ENCODE results near the gene ADAMTS9. TPM values are rescaled to one million over a fixed set of nuclear protein-coding genes. Genes with fewer than 3 reads are reported as not detected.

The ADAMTS9 gene
- total and polyA plus RNA-seq, 4 donors = 21.8 to 74.5 (median 45.7) TPM

GRCh38 chr3:64475037-64475436 is 212.8 kb downstream of the ADAMTS9 start:
- DNase-seq (ENCODE audit: low read depth in 4 of 6, low spot score in 6 of 6) = no peak
- Histone ChIP-seq H3K27me3 (ENCODE audit: control insufficient read depth, insufficient read depth, low read length) (no peaks in the 10 kb centered on the region), H3K4me1 (ENCODE audit: control insufficient read depth, insufficient read depth, low read length) (no peaks in the 10 kb centered on the region), H3K4me3 (ENCODE audit: low read depth, low read length) (no peak overlapping the region), H3K9me3 (ENCODE audit: control insufficient read depth, insufficient read depth, low read length) (no peaks in the 10 kb centered on the region), H3K27ac (ENCODE audit: low read depth, low read length) (no peak overlapping the region), H3K36me3 (ENCODE audit: control insufficient read depth, insufficient read depth, low read length) (no peaks in the 10 kb centered on the region)
- no CpG with 5 or more reads among the region's 1 CpG for WGBS (ENCODE audit: insufficient coverage)

DNA sequence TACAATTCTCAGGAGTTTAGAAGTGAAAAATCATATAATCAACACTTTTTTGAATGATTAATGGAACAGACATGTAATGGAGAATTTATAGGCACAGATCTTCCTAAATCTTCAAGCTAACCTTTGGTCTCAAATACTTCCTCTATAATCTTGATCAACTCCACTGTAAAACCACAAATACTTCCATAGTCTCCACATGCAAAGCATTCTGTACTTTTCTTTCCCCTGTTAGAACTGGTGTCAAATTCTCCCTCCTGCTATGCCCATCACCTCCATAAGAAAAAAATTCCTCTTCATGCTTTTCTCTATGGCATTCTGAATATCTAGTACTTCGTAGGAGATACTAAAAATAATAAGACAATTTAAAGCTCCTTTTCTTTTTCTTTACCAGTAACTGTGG is 214.3 kb downstream of the ADAMTS9 start:
- Histone ChIP-seq H3K27ac (ENCODE audit: low read depth, low read length) (no peak overlapping the region), H3K9me3 (ENCODE audit: control insufficient read depth, insufficient read depth, low read length) (no peaks in the 10 kb centered on the region), H3K36me3 (ENCODE audit: control insufficient read depth, insufficient read depth, low read length) (no peaks in the 10 kb centered on the region), H3K4me1 (ENCODE audit: control insufficient read depth, insufficient read depth, low read length) (no peaks in the 10 kb centered on the region), H3K27me3 (ENCODE audit: control insufficient read depth, insufficient read depth, low read length) (no peaks in the 10 kb centered on the region), H3K4me3 (ENCODE audit: low read depth, low read length) (no peak overlapping the region)
- WGBS (ENCODE audit: insufficient coverage) = no CpG with 5 or more reads among the region's 1 CpG
- DNase-seq (ENCODE audit: low read depth in 4 of 6, low spot score in 6 of 6) = no peak

DNA sequence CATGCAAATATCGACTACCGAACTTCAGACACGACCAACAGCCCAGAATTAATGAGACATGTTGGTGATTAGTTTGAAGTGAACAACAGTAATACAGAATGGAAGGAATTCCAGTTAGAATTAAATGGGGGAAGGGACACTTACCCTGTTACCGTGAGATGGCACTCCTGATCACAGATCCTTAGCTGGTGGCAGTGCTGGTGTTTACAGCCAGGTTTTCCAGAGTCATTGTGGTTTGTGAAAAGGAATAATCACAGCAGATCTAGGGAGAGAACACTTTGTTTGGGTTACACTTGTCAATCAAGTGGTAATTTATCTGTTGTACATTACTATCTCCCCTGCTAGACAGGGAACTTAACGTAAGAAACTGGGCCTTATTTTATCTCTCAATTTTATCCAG is 217.4 kb downstream of the ADAMTS9 start:
- DNase-seq (ENCODE audit: low read depth in 4 of 6, low spot score in 6 of 6) = no peak
- Histone ChIP-seq H3K9me3 (ENCODE audit: control insufficient read depth, insufficient read depth, low read length) (no peaks in the 10 kb centered on the region), H3K4me3 (ENCODE audit: low read depth, low read length) (no peak overlapping the region), H3K27ac (ENCODE audit: low read depth, low read length) (no peak overlapping the region), H3K4me1 (ENCODE audit: control insufficient read depth, insufficient read depth, low read length) (no peaks in the 10 kb centered on the region), H3K36me3 (ENCODE audit: control insufficient read depth, insufficient read depth, low read length) (no peaks in the 10 kb centered on the region), H3K27me3 (ENCODE audit: control insufficient read depth, insufficient read depth, low read length) (no peaks in the 10 kb centered on the region)
- WGBS (ENCODE audit: insufficient coverage) = 87% methylated on average over 3 of the region's 5 CpGs

- Histone ChIP-seq H3K27me3 (ENCODE audit: control insufficient read depth, insufficient read depth, low read length) (no peaks in the 10 kb centered on the region), H3K4me1 (ENCODE audit: control insufficient read depth, insufficient read depth, low read length) (peaks cover 11% of the 10 kb centered on the region), H3K36me3 (ENCODE audit: control insufficient read depth, insufficient read depth, low read length) (no peaks in the 10 kb centered on the region), H3K9me3 (ENCODE audit: control insufficient read depth, insufficient read depth, low read length) (no peaks in the 10 kb centered on the region), H3K27ac (ENCODE audit: low read depth, low read length) (no peak overlapping the region), H3K4me3 (ENCODE audit: low read depth, low read length) (no peak overlapping the region)
- no peak for DNase-seq (ENCODE audit: low read depth in 4 of 6, low spot score in 6 of 6)
- 67% methylated on average over 4 of the region's 5 CpGs for WGBS (ENCODE audit: insufficient coverage)
Measured at GRCh38 chr3:64467255-64467944, 220.4 kb downstream of the ADAMTS9 start.

Small RNAs within 50 kb of the gene (small RNA-seq; reads per million reads assigned to genes)
- not detected for gene RNU6-739P (ENCODE audit: low replicate concordance)
